HG03097 (cell line): ENCODE results near the gene MEN1.

Experiments used
- ATAC-seq: cut with Tn5 transposase; IDR thresholded peaks from one replicate; pipeline ENCODE4 v1.9.1; 2021; ENCODE audit not compliant: unreplicated experiment, low FRiP score

The MEN1 gene

DNA sequence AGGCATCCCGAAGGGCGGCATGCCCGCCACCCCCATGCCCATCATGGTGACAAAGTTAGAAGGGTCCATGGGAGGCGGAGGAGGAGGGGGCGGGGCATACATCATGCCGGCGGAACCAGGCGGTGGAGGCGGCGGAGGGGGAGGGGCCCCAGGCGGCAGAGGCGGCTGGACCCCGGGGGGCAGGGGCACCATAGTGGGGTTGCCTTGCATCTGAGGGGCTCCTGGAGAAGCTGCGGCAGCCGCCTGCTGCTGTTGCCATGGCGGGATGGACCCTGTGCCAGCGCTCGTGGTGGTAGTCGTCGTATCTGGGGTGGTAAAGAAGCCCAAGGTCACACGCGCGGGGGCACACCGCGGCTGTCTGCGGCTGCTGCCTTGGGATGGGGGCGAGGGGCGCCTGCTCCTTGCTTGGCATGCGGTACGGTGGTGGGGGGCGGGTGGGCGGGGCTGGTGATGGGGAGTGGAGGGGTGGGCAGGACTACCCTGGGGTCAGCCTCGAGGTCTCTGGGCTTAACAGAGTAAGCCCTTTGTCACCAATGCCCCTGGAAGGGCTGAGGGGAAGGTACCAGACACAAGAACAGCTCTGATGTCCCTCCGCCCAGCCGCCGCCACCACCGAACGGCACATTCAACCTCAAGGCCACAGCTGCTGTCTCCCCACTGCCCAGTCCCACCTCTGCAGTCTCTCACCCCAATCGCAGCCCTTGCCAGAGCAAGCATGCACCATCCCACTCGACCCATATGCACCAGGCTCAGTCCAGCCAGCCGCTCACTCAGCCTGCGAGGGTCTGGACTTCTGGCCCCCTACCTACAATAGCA is 44.3 kb downstream of the MEN1 start:
- no peak for ATAC-seq

GRCh38 chr11:64765291-64765850 is 45.0 kb downstream of the MEN1 start:
- ATAC-seq, result no peak

- ATAC-seq, result no peak
Observed at GRCh38 chr11:64764753-64765152, 45.6 kb downstream of the MEN1 start.

- ATAC-seq, result no peak
Observed at GRCh38 chr11:64764040-64764611, 46.2 kb downstream of the MEN1 start.

- ATAC-seq, result no peak
Observed at GRCh38 chr11:64763526-64764039, 46.8 kb downstream of the MEN1 start.

GRCh38 chr11:64762674-64763525 is 47.5 kb downstream of the MEN1 start:
- no peak for ATAC-seq

GRCh38 chr11:64762277-64762673 is 48.1 kb downstream of the MEN1 start:
- no peak for ATAC-seq

DNA sequence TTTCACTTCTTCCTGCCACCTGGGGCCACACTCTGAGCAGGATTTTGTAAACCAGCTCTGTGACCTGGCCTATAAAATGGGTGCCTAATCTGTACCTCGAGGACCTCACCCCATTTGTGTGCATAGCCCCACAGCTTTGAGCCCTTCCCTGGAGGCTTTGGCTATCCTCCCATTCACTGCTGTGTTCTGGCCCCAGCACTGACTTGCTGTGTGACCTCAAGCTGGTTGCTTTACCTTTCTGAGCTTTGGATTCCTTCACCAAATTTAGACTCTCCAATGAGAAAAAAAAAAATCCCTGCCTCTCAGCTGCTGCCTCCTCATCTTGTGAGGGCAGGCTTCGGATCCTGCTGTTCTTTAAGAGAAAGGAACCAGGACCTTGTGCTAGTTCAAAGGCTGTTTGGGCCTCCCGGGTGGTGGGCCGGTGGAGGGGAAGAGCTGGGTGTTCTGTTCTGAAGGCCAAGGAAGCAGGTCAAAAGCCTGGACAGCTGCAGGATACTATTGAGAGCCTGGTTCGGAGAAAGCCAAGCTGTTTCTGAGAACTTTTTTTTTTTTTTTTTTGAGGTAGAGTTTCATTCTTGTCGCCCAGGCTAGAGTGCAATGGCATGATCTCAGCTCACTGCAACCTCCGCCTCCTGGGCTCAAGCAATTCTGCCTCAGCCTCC is 49.5 kb downstream of the MEN1 start:
- no peak for ATAC-seq

DNA sequence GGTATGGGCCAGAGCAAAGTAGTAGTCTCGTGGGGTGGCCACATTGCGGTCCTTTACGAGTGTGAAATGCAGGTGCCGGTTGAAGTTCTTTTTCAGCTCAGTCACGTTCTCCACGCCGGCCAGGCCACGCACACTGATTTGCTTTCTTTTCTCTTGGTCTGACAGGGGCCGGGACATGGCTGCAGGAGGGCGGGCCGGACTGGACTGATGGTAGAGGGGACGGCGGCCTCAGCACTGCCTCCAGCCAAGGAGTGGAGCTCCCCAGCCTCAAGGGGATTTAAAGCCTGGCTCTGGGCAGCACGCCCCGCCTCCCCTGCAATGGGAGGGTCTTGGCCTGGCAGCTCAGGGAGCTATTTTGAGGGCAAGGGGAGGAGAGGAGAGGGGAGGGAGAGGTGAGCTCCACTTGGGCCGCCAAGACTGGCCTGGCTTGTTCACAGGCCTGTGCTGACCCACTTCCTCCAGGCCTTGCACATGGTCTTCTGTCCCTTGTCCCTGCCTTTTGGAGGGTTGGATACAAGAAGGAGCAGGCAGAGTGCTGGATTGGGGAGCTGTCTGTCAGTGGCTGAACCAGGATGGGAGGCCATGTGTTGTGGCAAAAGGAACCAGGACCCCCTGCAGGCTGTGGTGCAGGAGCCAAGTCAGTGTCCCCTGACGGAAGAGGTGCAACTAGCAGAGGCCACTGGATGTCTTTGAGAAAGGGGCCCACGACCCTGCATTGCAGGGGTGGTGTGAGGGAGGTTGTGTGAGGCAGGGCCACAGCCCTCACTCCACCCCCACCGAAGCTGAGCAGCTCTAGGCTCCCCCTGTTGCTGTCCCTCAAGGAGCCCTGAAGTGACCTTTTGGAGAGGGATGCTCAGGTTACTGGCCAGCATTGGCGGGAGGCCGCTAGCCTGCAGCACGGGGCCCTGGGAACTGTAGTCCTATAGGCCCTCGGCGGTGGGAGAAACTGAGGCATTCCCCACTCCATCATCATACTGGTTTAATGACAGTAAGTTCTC is 50.3 kb downstream of the MEN1 start, which contains the start of gene PYGM:
TSS of gene PYGM (minus strand) at position 253 of the 998 bp plus-strand sequence. CDS start at position 177, 76 bp downstream.
- no peak for ATAC-seq

GRCh38 chr11:64759131-64759721 is 51.1 kb downstream of the MEN1 start:
- no peak for ATAC-seq

DNA sequence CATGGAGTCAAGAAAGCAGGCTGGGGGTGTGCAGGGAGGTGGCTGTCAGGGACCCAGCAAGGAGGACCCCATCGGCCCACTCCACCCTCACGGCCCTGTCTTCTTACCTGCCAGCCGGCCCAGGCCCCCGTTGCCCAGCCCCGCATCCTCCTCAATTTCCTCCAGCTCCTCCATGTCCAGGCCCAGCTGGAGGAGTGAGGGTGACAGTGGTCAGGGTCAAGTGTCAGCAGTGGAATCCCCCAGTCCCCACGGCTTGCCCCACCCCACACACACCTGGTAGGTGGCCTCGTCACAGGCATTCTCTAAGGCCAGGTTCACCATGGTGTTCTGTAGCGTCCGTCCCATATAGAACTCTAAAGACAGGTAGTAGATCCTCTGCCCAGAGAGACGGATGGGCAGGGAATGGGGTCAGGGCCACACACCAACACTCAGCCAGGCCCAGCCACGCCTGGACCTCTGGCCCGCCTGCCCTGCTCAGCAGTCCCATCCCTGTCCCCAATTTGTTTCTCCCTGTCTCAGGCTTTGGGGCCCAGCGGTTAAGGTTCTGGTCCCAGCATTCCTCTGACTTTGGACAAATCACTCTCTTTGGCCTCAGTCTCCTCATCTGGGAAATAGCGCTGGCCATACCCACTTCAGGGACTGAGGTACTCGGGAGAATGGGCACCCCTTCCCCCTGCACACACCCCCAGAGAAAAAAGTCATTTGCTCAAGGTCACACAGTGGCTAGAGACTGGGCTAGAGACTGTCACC is 51.8 kb downstream of the MEN1 start:
- ATAC-seq, result no peak

- ATAC-seq, result no peak
Observed at GRCh38 chr11:64757549-64758329, 52.6 kb downstream of the MEN1 start.

DNA sequence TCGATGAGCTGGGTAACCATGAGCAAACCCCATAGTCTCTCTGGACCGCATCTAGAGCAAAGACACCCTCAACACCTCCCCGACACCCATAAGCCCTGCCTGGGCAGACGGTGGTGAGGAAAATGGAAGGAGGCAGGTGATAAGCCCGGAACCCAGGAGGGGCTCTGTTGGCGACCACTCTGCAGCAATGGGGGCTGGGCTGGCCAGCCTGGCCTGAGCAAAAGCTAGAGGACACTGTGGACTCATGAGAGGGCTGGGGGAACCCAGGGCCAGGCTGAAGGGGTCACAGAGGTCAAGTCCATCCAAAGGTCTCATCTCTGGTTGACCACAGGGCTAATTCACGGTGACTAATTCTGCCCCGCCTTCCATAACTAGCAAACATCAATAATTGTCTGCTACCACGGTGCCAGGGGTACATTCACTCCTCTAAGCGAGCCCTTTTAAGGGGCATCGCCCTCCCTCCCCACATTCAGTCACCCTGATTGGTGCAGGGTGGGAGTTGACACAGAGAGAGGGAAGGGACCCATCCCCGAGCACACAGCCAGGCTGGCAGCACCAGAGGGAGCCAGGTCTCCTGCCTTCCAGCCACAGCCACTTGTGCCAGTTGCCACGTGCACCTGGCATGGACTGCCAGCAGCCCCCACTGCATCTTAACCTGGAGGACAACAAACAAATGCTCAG is 54.5 kb downstream of the MEN1 start:
- ATAC-seq, result no peak

- no peak for ATAC-seq
Observed at GRCh38 chr11:64754919-64755662, 55.3 kb downstream of the MEN1 start.

DNA sequence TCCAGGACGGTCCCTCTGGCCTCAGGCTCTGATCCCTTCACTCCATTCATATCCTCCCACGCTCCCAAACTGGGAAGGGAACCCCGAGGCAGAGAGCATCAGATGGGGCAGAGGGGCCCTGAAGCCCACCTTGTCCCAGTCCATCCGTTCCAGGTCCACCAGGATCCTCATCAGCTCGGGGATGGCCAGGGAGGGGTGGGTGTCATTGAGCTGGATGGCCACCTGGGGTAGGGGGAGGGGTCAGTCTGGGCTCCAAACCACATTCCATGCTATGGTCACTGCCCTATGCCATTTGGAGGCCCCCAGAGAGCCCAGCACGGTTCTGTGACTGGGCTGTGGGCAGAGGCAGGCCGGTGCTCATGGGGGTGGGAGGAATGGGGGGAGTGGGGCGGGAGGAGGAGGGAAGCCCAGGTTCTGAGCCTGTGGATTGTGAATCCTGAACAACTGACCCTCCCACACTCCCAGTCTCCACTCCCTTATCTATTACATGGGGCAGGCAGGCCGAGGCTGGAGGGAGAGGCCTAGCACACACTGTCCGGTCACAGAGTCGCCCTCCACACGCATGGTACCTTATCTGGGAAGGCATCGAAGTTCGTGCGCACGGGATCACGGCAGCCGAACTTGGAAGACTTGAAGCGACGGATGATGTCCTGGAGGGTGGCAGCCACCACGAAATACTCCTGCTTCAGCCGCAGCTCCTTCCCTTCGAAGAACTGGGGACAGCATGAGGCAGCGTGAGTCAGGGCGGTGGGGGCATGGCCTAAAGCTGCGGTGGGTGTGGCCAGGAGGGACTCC is 56.0 kb downstream of the MEN1 start:
- no peak for ATAC-seq
